SU-DHL-6 (cell line): ENCODE measurements around the gene CBL.

Experiments
- H2AFZ ChIP-seq: fragments of 200-600 bp; sonication (generic); 2 replicates; pipeline ENCODE4 v1.6.1; 2014; ENCODE audit warnings: low read depth, mild to moderate bottlenecking, moderate library complexity, mixed read lengths, antibody characterized with exemption, low read length; ENCODE audit not compliant: severe bottlenecking
- H3F3A ChIP-seq: fragments of 200-600 bp; shearing (Covaris generic); 2 replicates; pipeline ENCODE4 v1.6.0; 2016; ENCODE audit warnings: antibody characterized with exemption, mild to moderate bottlenecking; ENCODE audit not compliant: insufficient read depth
- H3K27ac ChIP-seq: fragments of 200-600 bp; sonication (generic); 2 replicates; pipeline ENCODE4 v1.5.1; 2016; ENCODE audit warnings: low read depth, mild to moderate bottlenecking, low read length, moderate library complexity, mixed read lengths
- H3K27me3 ChIP-seq: fragments of 200-600 bp; sonication (generic), shearing (Covaris generic); 2 replicates; pipeline ENCODE4 v1.6.0; 2014; ENCODE audit warnings: mild to moderate bottlenecking, low read length
- H3K36me3 ChIP-seq: fragments of 200-600 bp; sonication (generic); 2 replicates; pipeline ENCODE4 v1.6.1; 2014; ENCODE audit warnings: mild to moderate bottlenecking, low read length, mixed read lengths
- H3K4me2 ChIP-seq: fragments of 300-600, 200-600 bp; shearing (Covaris generic), sonication (generic); 2 replicates; pipeline ENCODE4 v1.6.0; 2014; ENCODE audit warnings: low read length, low read depth, mild to moderate bottlenecking; ENCODE audit not compliant: poor library complexity, severe bottlenecking
- H3K4me3 ChIP-seq: fragments of 200-600 bp; sonication (generic); 2 replicates; pipeline ENCODE4 v1.5.1; 2014; ENCODE audit warnings: antibody characterized with exemption, low read length, mild to moderate bottlenecking, mixed read lengths; ENCODE audit not compliant: insufficient read depth, poor library complexity, severe bottlenecking
- H3K79me2 ChIP-seq: fragments of 200-600 bp; sonication (generic); 2 replicates; pipeline ENCODE4 v1.6.1; 2014; ENCODE audit warnings: mild to moderate bottlenecking, low read length, moderate library complexity; ENCODE audit not compliant: insufficient read depth
- H3K9ac ChIP-seq: fragments of 200-600 bp; sonication (generic); 2 replicates; pipeline ENCODE4 v1.7.0; 2014; ENCODE audit warnings: mild to moderate bottlenecking, low read length
- H3K9me2 ChIP-seq: fragments of 200-600 bp; sonication (generic); replicated peaks from 2 replicates; pipeline ENCODE4 v1.6.1; 2014; ENCODE audit warnings: low read length; ENCODE audit not compliant: insufficient read depth
- H3K9me3 ChIP-seq: fragments of 200-600 bp; sonication (generic); 2 replicates; pipeline ENCODE4 v1.6.1; 2014; ENCODE audit warnings: low read length, mixed read lengths; ENCODE audit not compliant: insufficient read depth
- H4K20me1 ChIP-seq: fragments of 200-600 bp; sonication (generic); 2 replicates; pipeline ENCODE4 v1.6.1; 2014; ENCODE audit warnings: low read depth, mild to moderate bottlenecking, antibody characterized with exemption, low read length, moderate library complexity, mixed read lengths
- CTCF ChIP-seq: fragments of 200-600 bp; sonication (generic); IDR thresholded peaks from one replicate; pipeline ENCODE4 v1.5.1; 2017; ENCODE audit warnings: antibody characterized with exemption, mild to moderate bottlenecking, low read length, moderate library complexity; ENCODE audit not compliant: insufficient read depth, poor library complexity, severe bottlenecking
- EZH2phosphoT487 ChIP-seq: fragments of 200-600 bp; sonication (generic), shearing (Covaris generic); conservative IDR thresholded peaks from 2 replicates; pipeline ENCODE4 v1.6.1; 2018; ENCODE audit warnings: mild to moderate bottlenecking, antibody characterized with exemption, low read length, moderate library complexity, mixed read lengths

CBL gene

DNA sequence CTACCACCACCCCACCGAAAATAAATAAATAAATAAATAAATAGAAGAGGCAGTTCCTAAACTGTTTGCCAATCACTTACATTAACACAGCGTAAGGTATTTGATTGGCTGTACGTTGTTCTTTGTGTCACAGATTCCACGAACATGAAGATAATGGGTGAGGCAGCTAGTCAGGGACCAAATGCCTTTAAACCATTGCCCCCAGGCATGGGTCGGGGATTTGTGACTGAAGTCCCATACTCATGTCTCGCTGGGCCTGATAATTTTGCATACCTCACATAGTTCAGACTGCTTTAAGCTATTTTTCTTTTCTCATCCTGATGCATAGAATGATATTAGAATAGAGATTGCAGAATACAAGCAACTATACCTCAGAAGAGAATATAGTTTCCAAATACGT is 3.6 kb upstream of the CBL start:
- Histone ChIP-seq H3F3A (0 out of 2 replicates have a peak, but pooled peaks cover 5% of the 10 kb centered on the region), H3K36me3 (no peaks in the 10 kb centered on the region), H3K9ac (no peak overlapping the region), H3K9me2 (no peaks in the 10 kb centered on the region), H3K4me2 (no peak overlapping the region), H3K27ac (no peak overlapping the region), H3K27me3 (no peaks in the 10 kb centered on the region), H3K9me3 (no peaks in the 10 kb centered on the region), H2AFZ (no peak overlapping the region), H4K20me1 (no peaks in the 10 kb centered on the region), H3K79me2 (peaks cover 9% of the 10 kb centered on the region), H3K4me3 (no peak overlapping the region)
- no peak for TF ChIP-seq CTCF
- no peak for TF ChIP-seq EZH2phosphoT487

DNA sequence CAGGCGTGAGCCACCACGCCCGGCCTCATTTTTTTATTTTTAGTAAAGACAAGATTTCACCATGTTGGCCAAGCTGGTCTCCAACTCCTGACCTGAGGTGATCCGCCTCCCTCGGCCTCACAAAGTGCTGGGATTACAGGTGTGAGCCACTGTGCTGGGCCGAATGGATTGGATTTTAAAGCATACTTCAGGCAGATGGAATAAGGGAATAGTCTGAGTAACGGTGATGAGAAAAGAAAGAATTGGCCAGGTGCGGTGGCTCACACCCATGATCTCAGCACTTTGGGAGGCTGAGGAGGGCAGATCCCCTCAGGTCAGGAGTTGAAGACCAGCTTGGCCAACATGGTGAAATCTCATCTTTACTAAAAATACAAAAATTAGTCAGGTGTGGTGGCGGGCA is 2.1 kb upstream of the CBL start:
- H4K20me1 ChIP-seq, result 0 out of 2 replicates have a peak, but pooled peaks cover 9% of the 10 kb centered on the region
- H3K4me3 ChIP-seq, result no peak overlapping the region
- no peaks in the 10 kb centered on the region for H3K9me2 ChIP-seq
- no peaks in the 10 kb centered on the region for H3K9me3 ChIP-seq
- no peak overlapping the region for H2AFZ ChIP-seq
- H3K36me3 ChIP-seq, result no peaks in the 10 kb centered on the region
- TF ChIP-seq CTCF (no peak), EZH2phosphoT487 (no peak)
- no peak overlapping the region for H3K27ac ChIP-seq
- H3K4me2 ChIP-seq, result no peak overlapping the region
- peaks cover 24% of the 10 kb centered on the region for H3K79me2 ChIP-seq
- H3F3A ChIP-seq, result peaks cover 6% of the 10 kb centered on the region; the same call in 1 of the 2 replicates
- H3K9ac ChIP-seq, result no peak overlapping the region
- no peaks in the 10 kb centered on the region for H3K27me3 ChIP-seq

DNA sequence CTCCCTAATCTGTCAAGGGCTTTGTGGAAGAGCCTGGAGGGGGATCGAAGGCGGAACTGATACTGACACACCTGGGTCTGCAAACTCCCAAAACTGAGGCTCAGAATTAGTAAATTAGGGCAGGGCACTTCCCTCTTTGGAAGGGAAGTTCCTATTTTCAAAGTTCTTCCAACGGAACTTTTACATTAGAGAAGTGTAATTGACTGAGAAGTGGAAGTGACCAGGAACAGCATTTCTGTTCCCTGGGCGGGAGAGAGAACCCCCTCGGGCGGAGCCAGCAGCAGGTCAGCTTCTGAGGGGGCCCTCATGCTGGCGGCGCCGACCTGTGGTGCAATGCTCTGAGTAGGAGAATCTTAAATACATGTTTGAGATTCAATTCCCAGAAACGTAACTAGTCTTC is 1.1 kb upstream of the CBL start:
- no peak overlapping the region for H3K4me3 ChIP-seq
- no peaks in the 10 kb centered on the region for H3K9me3 ChIP-seq
- H3K36me3 ChIP-seq, result no peaks in the 10 kb centered on the region
- no peak overlapping the region; the same call in 1 of the 2 replicates for H3K27ac ChIP-seq
- H3K9me2 ChIP-seq, result no peaks in the 10 kb centered on the region
- peaks cover 34% of the 10 kb centered on the region for H3K79me2 ChIP-seq
- peaks cover 11% of the 10 kb centered on the region; the same call in 1 of the 2 replicates for H3F3A ChIP-seq
- peak overlapping the region; percentile 99; the same call in 1 of the 2 replicates for H3K9ac ChIP-seq
- H4K20me1 ChIP-seq, result 0 out of 2 replicates have a peak, but pooled peaks cover 9% of the 10 kb centered on the region
- no peaks in the 10 kb centered on the region for H3K27me3 ChIP-seq
- peak overlapping the region; percentile 100 for H2AFZ ChIP-seq
- peak overlapping the region; percentile 95 for H3K4me2 ChIP-seq
- TF ChIP-seq EZH2phosphoT487 (no peak), CTCF (no peak)
